Smooth muscle cell (in vitro differentiated cells): ENCODE measurements around the gene RSPH6A. TPM values are rescaled to one million over a fixed set of nuclear protein-coding genes. Genes with fewer than 3 reads are reported as not detected.

Experiments used
- DNase-seq: peaks from one replicate; lab custom pipeline; 2025; ENCODE audit not compliant: unreplicated experiment; lab: John Stamatoyannopoulos, UW
- H2AFZ ChIP-seq: fragments of 200-600 bp; sonication (generic); 2 replicates; pipeline ENCODE4 v1.6.0; 2016; ENCODE audit warnings: antibody characterized with exemption, low read depth, mild to moderate bottlenecking
- H3F3A ChIP-seq: fragments of 200-600 bp; sonication (generic); 2 replicates; pipeline ENCODE4 v1.6.0; 2017; ENCODE audit warnings: antibody characterized with exemption, low read depth
- H3K27ac ChIP-seq: fragments of 200-600 bp; sonication (generic); 2 replicates; pipeline ENCODE4 v1.5.1; 2016; ENCODE audit warnings: low read depth, mild to moderate bottlenecking
- H3K27me3 ChIP-seq: fragments of 200-600 bp; sonication (generic); 2 replicates; pipeline ENCODE4 v1.6.1; 2016; ENCODE audit warnings: low read depth, mild to moderate bottlenecking
- H3K36me3 ChIP-seq: fragments of 200-600 bp; sonication (generic); 2 replicates; pipeline ENCODE4 v1.5.1; 2016; ENCODE audit warnings: low read depth
- H3K4me1 ChIP-seq: fragments of 200-600 bp; sonication (generic); 2 replicates; pipeline ENCODE4 v1.5.1; 2016; ENCODE audit warnings: low read depth
- H3K4me2 ChIP-seq: fragments of 200-600 bp; sonication (generic); 2 replicates; pipeline ENCODE4 v1.6.0; 2016; ENCODE audit warnings: mild to moderate bottlenecking
- H3K4me3 ChIP-seq: fragments of 200-600 bp; sonication (generic); 2 replicates; pipeline ENCODE4 v1.5.1; 2016; ENCODE audit warnings: mild to moderate bottlenecking
- H3K79me2 ChIP-seq: fragments of 200-600 bp; sonication (generic); 2 replicates; pipeline ENCODE4 v1.6.0; 2016; ENCODE audit warnings: low read depth, mild to moderate bottlenecking
- H3K9ac ChIP-seq: fragments of 200-600 bp; sonication (generic); 2 replicates; pipeline ENCODE4 v1.6.0; 2016; ENCODE audit warnings: low read depth
- H3K9me3 ChIP-seq: fragments of 200-600 bp; sonication (generic); replicated peaks from 2 replicates; pipeline ENCODE4 v1.5.1; 2016; ENCODE audit warnings: low read depth
- H4K20me1 ChIP-seq: fragments of 200-600 bp; sonication (generic); 2 replicates; pipeline ENCODE4 v1.6.0; 2016; ENCODE audit warnings: low read depth
- WGBS: methylation state at CpG from one replicate; pipeline ENCODE4 v1.1.7; 2016; ENCODE audit warnings: low lambda C conversion rate; 5-methylcytosine and 5-hydroxymethylcytosine counted together
- polyA plus RNA-seq: library from polyadenylated mRNA; unstranded; fragments of >200 nt; fragmentation: Nextera tagmentation; extraction: Ambion mirVana; gene quantifications from 2 replicates; pipeline ENCODE4 v1.2.1, GENCODE V29; 2016
- total RNA-seq: library from RNA; depleted of rRNA; stranded (reverse); fragments of >200 nt; gene quantifications from 2 replicates; pipeline ENCODE4 v1.2.3, GENCODE V29; 2014
- TF ChIP-seq, protein P1 (sequence below): fragments of 200-600 bp; sonication (generic); IDR thresholded peaks from 2 replicates; pipeline ENCODE4 v1.5.1; 2017; ENCODE audit warnings: borderline replicate concordance, mild to moderate bottlenecking, antibody characterized with exemption; ENCODE audit not compliant: insufficient read depth, poor library complexity, severe bottlenecking

RSPH6A gene
- total and polyA plus RNA-seq, 2 experiments from 2014 or later, result 0.15 TPM; not detected in 1

DNA sequence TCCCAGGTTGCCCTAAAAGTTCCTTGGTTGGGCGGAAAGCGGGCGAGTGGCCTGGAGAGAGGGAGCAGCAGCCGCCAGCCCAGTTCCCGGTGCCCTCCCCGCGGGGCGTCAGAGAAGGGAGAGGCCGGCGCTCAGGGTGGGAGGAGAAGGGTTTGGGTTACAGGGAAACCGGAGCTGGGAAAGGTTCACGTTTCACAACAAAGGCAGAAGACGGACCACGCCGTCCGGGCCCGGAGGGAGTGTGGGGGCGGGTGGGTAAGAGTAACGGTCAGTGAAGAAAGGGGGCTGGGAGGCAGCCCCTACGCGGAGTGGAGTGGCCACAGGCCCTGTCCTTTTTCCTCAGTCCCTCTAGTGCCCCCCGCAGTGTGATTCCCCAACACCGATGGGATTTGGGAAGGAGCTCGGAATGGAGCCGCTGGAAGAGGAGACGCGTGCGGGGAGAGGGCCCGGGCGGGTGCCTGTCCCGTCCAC, 47.7 kb downstream of the RSPH6A start:
- WGBS, result under 1% methylated on average over 22 of the region's 31 CpGs

DNA sequence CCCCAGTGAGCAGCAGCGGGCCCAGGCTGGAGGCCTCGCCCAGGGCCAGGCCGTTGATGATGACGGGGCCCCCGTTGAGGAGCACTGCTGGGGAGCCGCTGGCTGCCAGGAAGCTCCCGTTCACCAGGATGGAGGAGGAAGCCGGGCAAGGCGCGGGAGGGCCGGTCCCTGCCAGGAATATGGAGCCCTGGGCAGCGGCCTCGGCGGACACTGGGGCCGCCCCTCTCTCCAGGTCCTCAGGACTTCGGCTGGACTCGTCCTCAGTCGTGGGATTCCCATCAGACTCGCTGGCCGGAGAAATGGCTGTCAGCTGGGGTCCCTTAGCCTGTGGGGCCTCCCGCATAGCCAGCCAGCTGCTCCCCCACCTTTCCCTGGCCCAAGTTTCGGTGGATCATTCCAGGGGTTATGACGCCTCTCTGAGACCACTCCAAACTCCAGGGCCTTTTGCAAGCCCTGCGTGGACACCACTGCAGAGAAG, 48.2 kb downstream of the RSPH6A start:
- peaks cover 22% of the 10 kb centered on the region for H3K4me1 ChIP-seq
- H3K27ac ChIP-seq, result peak overlapping the region; percentile 80
- H3K9ac ChIP-seq, result peak overlapping the region; percentile 76
- no peaks in the 10 kb centered on the region for H3K27me3 ChIP-seq
- no peak for DNase-seq
- H3K4me2 ChIP-seq, result peak overlapping the region; percentile 91
- peak overlapping the region; percentile 70 for H3K4me3 ChIP-seq
- no peaks in the 10 kb centered on the region for H3K9me3 ChIP-seq
- peaks cover 16% of the 10 kb centered on the region for H3K79me2 ChIP-seq
- no peaks in the 10 kb centered on the region for H3K36me3 ChIP-seq
- peaks cover 12% of the 10 kb centered on the region for H4K20me1 ChIP-seq
- no peak overlapping the region for H2AFZ ChIP-seq
- H3F3A ChIP-seq, result peaks cover 2% of the 10 kb centered on the region
- TF ChIP-seq, protein P1, sequence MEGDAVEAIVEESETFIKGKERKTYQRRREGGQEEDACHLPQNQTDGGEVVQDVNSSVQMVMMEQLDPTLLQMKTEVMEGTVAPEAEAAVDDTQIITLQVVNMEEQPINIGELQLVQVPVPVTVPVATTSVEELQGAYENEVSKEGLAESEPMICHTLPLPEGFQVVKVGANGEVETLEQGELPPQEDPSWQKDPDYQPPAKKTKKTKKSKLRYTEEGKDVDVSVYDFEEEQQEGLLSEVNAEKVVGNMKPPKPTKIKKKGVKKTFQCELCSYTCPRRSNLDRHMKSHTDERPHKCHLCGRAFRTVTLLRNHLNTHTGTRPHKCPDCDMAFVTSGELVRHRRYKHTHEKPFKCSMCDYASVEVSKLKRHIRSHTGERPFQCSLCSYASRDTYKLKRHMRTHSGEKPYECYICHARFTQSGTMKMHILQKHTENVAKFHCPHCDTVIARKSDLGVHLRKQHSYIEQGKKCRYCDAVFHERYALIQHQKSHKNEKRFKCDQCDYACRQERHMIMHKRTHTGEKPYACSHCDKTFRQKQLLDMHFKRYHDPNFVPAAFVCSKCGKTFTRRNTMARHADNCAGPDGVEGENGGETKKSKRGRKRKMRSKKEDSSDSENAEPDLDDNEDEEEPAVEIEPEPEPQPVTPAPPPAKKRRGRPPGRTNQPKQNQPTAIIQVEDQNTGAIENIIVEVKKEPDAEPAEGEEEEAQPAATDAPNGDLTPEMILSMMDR, result no peak
- WGBS, result 34% methylated on average over 23 of the region's 24 CpGs

More for the DNA sequence above, 47.7 kb downstream of the RSPH6A start:
- Histone ChIP-seq H3K4me2 (peak overlapping the region; percentile 91), H3K79me2 (peaks cover 16% of the 10 kb centered on the region), H3K27me3 (no peaks in the 10 kb centered on the region), H3K9me3 (no peaks in the 10 kb centered on the region), H3K36me3 (no peaks in the 10 kb centered on the region), H3K4me1 (peaks cover 22% of the 10 kb centered on the region), H3K4me3 (peak overlapping the region; percentile 70), H2AFZ (no peak overlapping the region), H3K27ac (peak overlapping the region; percentile 80), H3F3A (peaks cover 7% of the 10 kb centered on the region), H3K9ac (peak overlapping the region; percentile 76), H4K20me1 (peaks cover 16% of the 10 kb centered on the region)
- TF ChIP-seq, protein P1, result no peak
- peak; percentile 51 for DNase-seq

DNA sequence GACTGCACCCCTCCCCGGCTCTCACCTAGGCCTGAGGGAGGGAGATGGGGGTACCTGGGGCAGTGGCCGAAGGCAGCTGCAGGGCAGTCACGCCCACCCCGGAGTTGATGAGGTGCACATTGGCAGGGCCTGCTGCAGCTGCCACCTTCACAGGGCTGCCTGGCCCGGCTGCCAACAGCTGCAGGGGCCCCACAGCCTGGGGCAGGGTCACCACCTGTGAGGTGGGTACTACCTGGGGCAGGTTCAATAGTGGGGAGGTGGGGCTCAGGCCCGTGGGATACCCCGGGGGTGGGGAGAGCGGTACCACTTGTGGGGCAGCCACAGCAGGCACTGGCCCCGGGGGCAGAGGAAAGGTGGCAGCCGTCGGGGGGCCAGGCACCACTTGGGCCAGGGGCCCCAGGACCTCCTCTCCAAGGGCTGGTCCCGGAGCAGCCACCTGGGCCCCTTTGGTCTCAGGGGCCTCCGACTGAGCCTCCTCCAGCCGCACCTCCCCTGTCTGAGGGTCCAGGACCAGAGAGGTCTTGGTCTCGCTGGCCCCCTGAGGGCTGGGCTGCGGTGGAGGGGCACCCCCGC, 48.7 kb downstream of the RSPH6A start:
- DNase-seq, result no peak
- Histone ChIP-seq H3K36me3 (no peaks in the 10 kb centered on the region), H3K9ac (peak overlapping the region; percentile 76), H3K79me2 (peaks cover 16% of the 10 kb centered on the region), H3K27ac (peak overlapping the region; percentile 80), H2AFZ (no peak overlapping the region), H3K4me2 (peak overlapping the region; percentile 91), H3K9me3 (no peaks in the 10 kb centered on the region), H3K4me3 (peak overlapping the region; percentile 70), H3K27me3 (no peaks in the 10 kb centered on the region), H3K4me1 (peaks cover 22% of the 10 kb centered on the region), H4K20me1 (peaks cover 6% of the 10 kb centered on the region), H3F3A (no peaks in the 10 kb centered on the region)
- 91% methylated on average over 10 of the region's 17 CpGs for WGBS
- TF ChIP-seq, protein P1, result no peak
